Peyer's patch (tissue), 4 donors: ENCODE data around the gene TPPP2.

ENCODE experiments used
- POLR2A ChIP-seq, 2 donors: fragments of 450-650 bp; IDR thresholded peaks; one replicate each; pipeline ENCODE4 v1.5.1; 2017; ENCODE audit warnings: antibody characterized with exemption in 2 of 2, mild to moderate bottlenecking in 2 of 2, moderate library complexity in 2 of 2
- TF ChIP-seq, protein P1 (sequence below), 6 experiments: fragments of 450-650 bp in 4 of 6; fragments of 200-600 bp in 2 of 6; sonication (generic) in 1 of 6; IDR thresholded peaks; one replicate each; pipeline ENCODE4 v1.5.1; 2017 to 2019; ENCODE audit warnings: antibody characterized with exemption in 6 of 6, mild to moderate bottlenecking in 3 of 6, moderate library complexity in 1 of 6

DNA sequence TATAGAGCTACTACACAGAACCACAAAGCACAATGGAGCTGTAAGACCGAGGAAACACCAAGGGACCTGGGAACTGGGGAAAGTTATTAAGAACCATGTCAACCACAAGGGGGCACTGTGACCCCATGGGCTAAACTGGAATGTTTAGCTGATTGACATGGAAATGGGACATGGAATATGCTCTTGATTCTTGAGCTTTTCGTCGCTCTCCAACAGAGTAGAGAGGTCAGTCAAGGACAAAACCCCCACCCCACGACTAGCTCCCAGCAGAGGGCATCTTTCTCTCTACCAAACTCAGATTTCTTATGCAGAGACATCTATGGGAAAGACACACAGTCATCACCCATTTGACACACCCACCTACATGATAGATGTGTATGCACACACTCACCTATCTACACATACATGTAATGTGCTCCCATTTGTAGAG, 15.2 kb upstream of the TPPP2 start:
- TF ChIP-seq, protein P1, sequence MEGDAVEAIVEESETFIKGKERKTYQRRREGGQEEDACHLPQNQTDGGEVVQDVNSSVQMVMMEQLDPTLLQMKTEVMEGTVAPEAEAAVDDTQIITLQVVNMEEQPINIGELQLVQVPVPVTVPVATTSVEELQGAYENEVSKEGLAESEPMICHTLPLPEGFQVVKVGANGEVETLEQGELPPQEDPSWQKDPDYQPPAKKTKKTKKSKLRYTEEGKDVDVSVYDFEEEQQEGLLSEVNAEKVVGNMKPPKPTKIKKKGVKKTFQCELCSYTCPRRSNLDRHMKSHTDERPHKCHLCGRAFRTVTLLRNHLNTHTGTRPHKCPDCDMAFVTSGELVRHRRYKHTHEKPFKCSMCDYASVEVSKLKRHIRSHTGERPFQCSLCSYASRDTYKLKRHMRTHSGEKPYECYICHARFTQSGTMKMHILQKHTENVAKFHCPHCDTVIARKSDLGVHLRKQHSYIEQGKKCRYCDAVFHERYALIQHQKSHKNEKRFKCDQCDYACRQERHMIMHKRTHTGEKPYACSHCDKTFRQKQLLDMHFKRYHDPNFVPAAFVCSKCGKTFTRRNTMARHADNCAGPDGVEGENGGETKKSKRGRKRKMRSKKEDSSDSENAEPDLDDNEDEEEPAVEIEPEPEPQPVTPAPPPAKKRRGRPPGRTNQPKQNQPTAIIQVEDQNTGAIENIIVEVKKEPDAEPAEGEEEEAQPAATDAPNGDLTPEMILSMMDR (IDR thresholded peaks at IDR 0.05) = peak; percentile 83 to 98 (median 95)
- TF ChIP-seq POLR2A (IDR thresholded peaks at IDR 0.05) = no peak
